OCI-LY7 (cell line): ENCODE measurements around the gene RNF145. TPM values are rescaled to one million over a fixed set of nuclear protein-coding genes. Genes with fewer than 3 reads are reported as not detected.

Experiments
- BruUV-seq: library from RNA; stranded (reverse); fragments of 400-500 nt; replicated peaks from 2 replicates; lab custom pipeline; 2021; lab: Mats Ljungman, UMichigan
- CTCF ChIA-PET: fragments of 300-600 bp; sonication (Branson Sonifier 250); formaldehyde crosslinking; loops from one replicate; lab custom pipeline; 2022; ENCODE audit warnings: antibody characterized with exemption; ENCODE audit not compliant: unreplicated experiment; lab: Charles Lee
- POLR2A ChIA-PET: fragments of 300-600 bp; sonication (Branson Sonifier 250); formaldehyde crosslinking; loops from one replicate; lab custom pipeline; 2022; ENCODE audit warnings: antibody characterized with exemption; lab: Charles Lee
- DNase-seq: peaks from one replicate; pipeline ENCODE4 v3.0.0-alpha.2; 2015; ENCODE audit warnings: low spot score
- H2AFZ ChIP-seq: fragments of 200-600 bp; sonication (generic), shearing (Covaris generic); 2 replicates; pipeline ENCODE4 v1.6.1; 2014; ENCODE audit warnings: mild to moderate bottlenecking, antibody characterized with exemption, low read length, moderate library complexity
- H3K27ac ChIP-seq: fragments of 200-600 bp; sonication (generic); 2 replicates; pipeline ENCODE4 v1.5.1; 2014; ENCODE audit warnings: mixed run types, low read depth, mild to moderate bottlenecking, moderate library complexity, low read length, inconsistent platforms; ENCODE audit not compliant: poor library complexity, severe bottlenecking
- H3K36me3 ChIP-seq: fragments of 200-600 bp; sonication (generic); 2 replicates; pipeline ENCODE4 v1.6.1; 2014; ENCODE audit warnings: mild to moderate bottlenecking, antibody characterized with exemption, low read length, moderate library complexity, mixed read lengths; ENCODE audit not compliant: insufficient read depth
- H3K4me1 ChIP-seq: fragments of 200-600 bp; sonication (generic); 2 replicates; pipeline ENCODE4 v1.5.1; 2014; ENCODE audit warnings: mild to moderate bottlenecking, low read length; ENCODE audit not compliant: insufficient read depth, poor library complexity, severe bottlenecking
- H3K4me2 ChIP-seq: fragments of 200-600 bp; sonication (generic); 2 replicates; pipeline ENCODE4 v1.6.1; 2014; ENCODE audit warnings: mild to moderate bottlenecking, low read length
- H3K4me3 ChIP-seq: fragments of 200-600 bp; sonication (generic); 2 replicates; pipeline ENCODE4 v1.5.1; 2014; ENCODE audit warnings: mild to moderate bottlenecking, low read depth, low read length; ENCODE audit not compliant: poor library complexity, severe bottlenecking
- H3K79me2 ChIP-seq: fragments of 200-600 bp; sonication (generic); 2 replicates; pipeline ENCODE4 v1.6.1; 2016; ENCODE audit warnings: low read depth, mild to moderate bottlenecking, low read length, moderate library complexity, mixed read lengths; ENCODE audit not compliant: insufficient read depth
- H3K9me2 ChIP-seq: fragments of 200-600 bp; sonication (generic); 2 replicates; pipeline ENCODE4 v1.6.1; 2016; ENCODE audit warnings: mild to moderate bottlenecking, low read length, mixed read lengths; ENCODE audit not compliant: insufficient read depth
- H3K9me3 ChIP-seq: fragments of 200-600 bp; sonication (generic); 2 replicates; pipeline ENCODE4 v1.6.1; 2014; ENCODE audit warnings: mild to moderate bottlenecking, mixed run types, low read length, mixed read lengths
- H4K20me1 ChIP-seq: fragments of 200-600 bp; sonication (generic); 2 replicates; pipeline ENCODE4 v1.6.1; 2014; ENCODE audit warnings: mild to moderate bottlenecking, antibody characterized with exemption, low read length, moderate library complexity, mixed read lengths; ENCODE audit not compliant: insufficient read depth
- CTCF ChIP-seq: fragments of 200-600 bp; sonication (generic); conservative IDR thresholded peaks from 2 replicates; pipeline ENCODE4 v1.5.1; 2014; ENCODE audit warnings: mild to moderate bottlenecking, antibody characterized with exemption, low read length, moderate library complexity, mixed read lengths
- EZH2phosphoT487 ChIP-seq: fragments of 200-600 bp; sonication (generic); IDR thresholded peaks from 2 replicates; pipeline ENCODE4 v1.6.1; 2018; ENCODE audit warnings: low read depth, borderline replicate concordance, mild to moderate bottlenecking, mixed run types, antibody characterized with exemption, low read length, moderate library complexity, mixed read lengths
- intact Hi-C: fragments of 100-400 bp; cut with micrococcal nuclease; formaldehyde crosslinking; loops from one replicate; pipeline ENCODE4 v1.10.0; 2022; ENCODE audit not compliant: unreplicated experiment
- total RNA-seq, 2 experiments: library from RNA; depleted of rRNA in 1 of 2; stranded (reverse); fragments of >200 nt in 1 of 2; shearing (Covaris generic) in 1 of 2; gene quantifications; 2 replicates each; pipeline ENCODE4 v1.2.3, GENCODE V29; 2014 to 2022

The RNF145 gene
- total RNA-seq, 2 experiments from 2014 or later = 18.6 to 34.9 TPM

- peaks cover 17% of the 10 kb centered on the region for H3K79me2 ChIP-seq
- no peak overlapping the region for H3K4me3 ChIP-seq
- POLR2A ChIA-PET = interaction anchor here (0.7 to 7.0 kb wide), 8 partner anchors 8 to 988 kb away, joined by 3 to 37 read pairs (median 4); no protein-coding TSS in a partner anchor
- no peaks in the 10 kb centered on the region for H3K4me1 ChIP-seq
- H2AFZ ChIP-seq = no peak overlapping the region
- intact Hi-C loops = no loop called here
- no peaks in the 10 kb centered on the region for H3K9me3 ChIP-seq
- H4K20me1 ChIP-seq = no peaks in the 10 kb centered on the region
- H3K36me3 ChIP-seq = peaks cover 88% of the 10 kb centered on the region
- DNase-seq = no peak
- no peak for TF ChIP-seq EZH2phosphoT487
- no peak overlapping the region for H3K27ac ChIP-seq
- BruUV-seq = no TSS peak
- no peak overlapping the region for H3K4me2 ChIP-seq
- CTCF ChIA-PET = no interaction called here
- no peaks in the 10 kb centered on the region for H3K9me2 ChIP-seq
Observed at GRCh38 chr5:159190170-159190569, 19.2 kb downstream of the RNF145 start.

DNA sequence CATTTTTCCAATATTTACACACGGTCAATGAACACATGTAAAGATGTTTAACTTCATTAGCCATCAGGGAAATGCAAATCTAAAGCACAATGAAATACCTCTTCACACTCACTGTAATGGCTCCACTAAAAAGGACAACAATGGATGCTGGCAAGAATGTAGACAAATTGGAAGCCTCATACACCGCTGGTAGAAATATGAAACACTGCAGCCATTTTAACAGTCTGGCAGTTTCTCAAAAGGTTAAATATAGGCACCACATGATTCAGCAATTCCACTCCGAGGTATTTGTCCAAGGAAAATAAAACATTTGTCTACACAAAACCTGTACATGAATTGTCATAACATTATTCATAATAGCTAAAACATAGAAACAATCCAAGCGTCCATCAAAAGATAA, 20.0 kb downstream of the RNF145 start:
- H3K9me2 ChIP-seq = no peaks in the 10 kb centered on the region
- H4K20me1 ChIP-seq = no peaks in the 10 kb centered on the region
- H2AFZ ChIP-seq = no peak overlapping the region
- H3K4me1 ChIP-seq = no peaks in the 10 kb centered on the region
- peaks cover 12% of the 10 kb centered on the region for H3K79me2 ChIP-seq
- no peak overlapping the region for H3K27ac ChIP-seq
- ChIA-PET CTCF (no interaction called here), POLR2A (interaction anchor here (0.6 to 7.0 kb wide), 3 partner anchors 9 to 121 kb away, joined by 4 to 37 read pairs (median 20); no protein-coding TSS in a partner anchor)
- intact Hi-C loops = no loop called here
- TF ChIP-seq EZH2phosphoT487 = no peak
- no peak for TF ChIP-seq CTCF
- H3K36me3 ChIP-seq = peaks cover 82% of the 10 kb centered on the region
- no peak overlapping the region for H3K4me2 ChIP-seq
- H3K9me3 ChIP-seq = no peaks in the 10 kb centered on the region
- no peak overlapping the region for H3K4me3 ChIP-seq
- BruUV-seq = no TSS peak
- DNase-seq = no peak

DNA sequence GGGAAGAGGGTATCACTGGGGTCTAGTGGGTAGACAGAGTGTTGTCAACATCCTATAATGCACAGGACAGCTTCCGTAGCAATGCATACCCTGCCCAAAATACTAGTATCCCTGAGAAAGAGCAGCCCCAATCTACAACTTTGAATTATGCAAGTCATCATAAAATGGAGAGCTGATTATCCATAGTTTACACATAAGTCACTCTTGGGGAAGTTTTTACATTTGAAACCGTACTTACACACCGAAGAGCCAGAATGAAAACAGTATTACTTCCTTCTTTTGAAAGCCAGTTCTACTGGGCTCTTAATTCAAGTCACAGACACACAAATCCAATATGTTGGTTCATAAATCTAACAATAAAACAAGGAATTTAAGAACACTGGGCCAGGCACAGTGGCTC, 21.6 kb downstream of the RNF145 start:
- no TSS peak for BruUV-seq
- intact Hi-C loops = no loop called here
- Histone ChIP-seq H3K9me2 (no peaks in the 10 kb centered on the region), H3K4me2 (no peak overlapping the region), H3K9me3 (no peaks in the 10 kb centered on the region), H3K79me2 (peaks cover 12% of the 10 kb centered on the region), H3K4me1 (no peaks in the 10 kb centered on the region), H4K20me1 (no peaks in the 10 kb centered on the region), H3K36me3 (peaks cover 71% of the 10 kb centered on the region), H3K27ac (no peak overlapping the region), H2AFZ (no peak overlapping the region), H3K4me3 (no peak overlapping the region)
- TF ChIP-seq CTCF (no peak), EZH2phosphoT487 (no peak)
- ChIA-PET CTCF (no interaction called here), POLR2A (interaction anchor here (0.7 to 3.2 kb wide), 2 partner anchors 10 to 28 kb away, joined by 3 to 9 read pairs; no protein-coding TSS in a partner anchor)
- no peak for DNase-seq
